Ectodermal cell (in vitro differentiated cells): ENCODE data around the gene MED13L.
"Not testable (repeated sequence)": the region's sequence is repeated elsewhere in the genome, so short reads cannot be mapped to it uniquely, and the experiment has no call there.

Source experiments
- H3K27ac ChIP-seq: 2 replicates; pipeline ENCODE4 v1.7.0; 2013; ENCODE audit warnings: mild to moderate bottlenecking, low read depth, low read length; ENCODE audit not compliant: insufficient read depth, poor library complexity, severe bottlenecking
- H3K27me3 ChIP-seq: 2 replicates; pipeline ENCODE4 v1.7.0; 2013; ENCODE audit warnings: mild to moderate bottlenecking, low read length; ENCODE audit not compliant: insufficient read depth, control insufficient read depth, poor library complexity, severe bottlenecking
- H3K36me3 ChIP-seq: one replicate; pipeline ENCODE4 v1.7.0; 2013; ENCODE audit warnings: low read length; ENCODE audit not compliant: control insufficient read depth, insufficient read depth
- H3K4me1 ChIP-seq: one replicate; pipeline ENCODE4 v1.7.0; 2013; ENCODE audit warnings: low read length; ENCODE audit not compliant: control insufficient read depth, insufficient read depth
- H3K4me3 ChIP-seq: 2 replicates; pipeline ENCODE4 v1.7.0; 2013; ENCODE audit warnings: low read depth, low read length, control low read depth; ENCODE audit not compliant: insufficient read depth
- H3K9me3 ChIP-seq: 2 replicates; pipeline ENCODE4 v1.7.0; 2013; ENCODE audit warnings: mild to moderate bottlenecking, low read length, moderate library complexity; ENCODE audit not compliant: control insufficient read depth
- WGBS, 2 experiments: methylation state at CpG; one replicate each; pipeline ENCODE4 v1.1.7; 2013; ENCODE audit warnings: missing lambda C conversion rate in 2 of 2; 5-methylcytosine and 5-hydroxymethylcytosine counted together

The MED13L gene

GRCh38 chr12:116294454-116295165 is 17.1 kb upstream of the MED13L start:
- peaks cover 14% of the 10 kb centered on the region for H3K4me1 ChIP-seq
- H3K9me3 ChIP-seq, result no peaks in the 10 kb centered on the region
- no peak overlapping the region for H3K27ac ChIP-seq
- H3K27me3 ChIP-seq, result no peaks in the 10 kb centered on the region
- H3K4me3 ChIP-seq, result no peak overlapping the region
- no peaks in the 10 kb centered on the region for H3K36me3 ChIP-seq
- WGBS, 2 experiments, result 85 to 94% methylated on average over 4 of the region's 4 CpGs

GRCh38 chr12:116293687-116294453 is 16.4 kb upstream of the MED13L start:
- Histone ChIP-seq H3K27ac (no peak overlapping the region), H3K9me3 (no peaks in the 10 kb centered on the region), H3K27me3 (no peaks in the 10 kb centered on the region), H3K36me3 (no peaks in the 10 kb centered on the region), H3K4me1 (peaks cover 14% of the 10 kb centered on the region), H3K4me3 (no peak overlapping the region)
- 80 to 81% methylated on average over 3 to 4 of the region's 4 CpGs for WGBS, 2 experiments

GRCh38 chr12:116291218-116291617 is 13.7 kb upstream of the MED13L start:
- no peaks in the 10 kb centered on the region for H3K27me3 ChIP-seq
- 99 to 100% methylated on average over 2 to 3 of the region's 3 CpGs for WGBS, 2 experiments

GRCh38 chr12:116288735-116289134 is 11.2 kb upstream of the MED13L start:
- no peaks in the 10 kb centered on the region for H3K36me3 ChIP-seq
- no peak overlapping the region for H3K4me3 ChIP-seq
- H3K27me3 ChIP-seq, result no peaks in the 10 kb centered on the region
- peaks cover 1% of the 10 kb centered on the region for H3K4me1 ChIP-seq
- H3K27ac ChIP-seq, result no peak overlapping the region
- no peaks in the 10 kb centered on the region for H3K9me3 ChIP-seq
- 92% methylated on average over 3 of the region's 3 CpGs for WGBS, 2 experiments

More at GRCh38 chr12:116291218-116291617, 13.7 kb upstream of the MED13L start:
- no peak overlapping the region for H3K27ac ChIP-seq
- H3K4me1 ChIP-seq, result peaks cover 14% of the 10 kb centered on the region
- no peaks in the 10 kb centered on the region for H3K36me3 ChIP-seq
- no peak overlapping the region for H3K4me3 ChIP-seq
- H3K9me3 ChIP-seq, result no peaks in the 10 kb centered on the region

GRCh38 chr12:116287842-116288301 is 10.4 kb upstream of the MED13L start:
- 94 to 95% methylated on average over 3 of the region's 3 CpGs for WGBS, 2 experiments

GRCh38 chr12:116284396-116284795 is 6.9 kb upstream of the MED13L start:
- Histone ChIP-seq H3K4me3 (no peak overlapping the region), H3K4me1 (peaks cover 15% of the 10 kb centered on the region), H3K27ac (no peak overlapping the region), H3K27me3 (no peaks in the 10 kb centered on the region), H3K36me3 (no peaks in the 10 kb centered on the region), H3K9me3 (no peaks in the 10 kb centered on the region)
- WGBS, 2 experiments, result 91 to 93% methylated on average over 5 of the region's 5 CpGs

More at GRCh38 chr12:116287842-116288301, 10.4 kb upstream of the MED13L start:
- H3K9me3 ChIP-seq, result no peaks in the 10 kb centered on the region
- no peak overlapping the region for H3K27ac ChIP-seq
- peaks cover 3% of the 10 kb centered on the region for H3K4me1 ChIP-seq
- H3K36me3 ChIP-seq, result no peaks in the 10 kb centered on the region
- H3K27me3 ChIP-seq, result no peaks in the 10 kb centered on the region
- no peak overlapping the region for H3K4me3 ChIP-seq

GRCh38 chr12:116283881-116284280 is 6.4 kb upstream of the MED13L start:
- not testable (repeated sequence) for H3K27me3 ChIP-seq, H3K36me3 ChIP-seq, H3K27ac ChIP-seq, H3K4me3 ChIP-seq, H3K9me3 ChIP-seq
- H3K4me1 ChIP-seq, result peaks cover 16% of the 10 kb centered on the region
- WGBS, 2 experiments, result 91 to 93% methylated on average over 7 to 8 of the region's 8 CpGs

- Histone ChIP-seq H3K36me3 (no peaks in the 10 kb centered on the region), H3K9me3 (no peaks in the 10 kb centered on the region), H3K4me3 (no peak overlapping the region), H3K27ac (no peak overlapping the region), H3K27me3 (no peaks in the 10 kb centered on the region), H3K4me1 (peaks cover 25% of the 10 kb centered on the region)
- 74 to 77% methylated on average over 15 of the region's 15 CpGs for WGBS, 2 experiments
Observed at GRCh38 chr12:116282371-116283286, 5.1 kb upstream of the MED13L start.

- Histone ChIP-seq H3K4me3 (no peak overlapping the region), H3K27ac (no peak overlapping the region), H3K9me3 (no peaks in the 10 kb centered on the region), H3K27me3 (no peaks in the 10 kb centered on the region), H3K4me1 (peaks cover 25% of the 10 kb centered on the region), H3K36me3 (no peaks in the 10 kb centered on the region)
- 22 to 66% methylated on average over 3 to 5 of the region's 5 CpGs for WGBS, 2 experiments
Observed at GRCh38 chr12:116280595-116281290, 3.2 kb upstream of the MED13L start.
